Measurements from ENCODE around the gene RTN3.

DNA sequence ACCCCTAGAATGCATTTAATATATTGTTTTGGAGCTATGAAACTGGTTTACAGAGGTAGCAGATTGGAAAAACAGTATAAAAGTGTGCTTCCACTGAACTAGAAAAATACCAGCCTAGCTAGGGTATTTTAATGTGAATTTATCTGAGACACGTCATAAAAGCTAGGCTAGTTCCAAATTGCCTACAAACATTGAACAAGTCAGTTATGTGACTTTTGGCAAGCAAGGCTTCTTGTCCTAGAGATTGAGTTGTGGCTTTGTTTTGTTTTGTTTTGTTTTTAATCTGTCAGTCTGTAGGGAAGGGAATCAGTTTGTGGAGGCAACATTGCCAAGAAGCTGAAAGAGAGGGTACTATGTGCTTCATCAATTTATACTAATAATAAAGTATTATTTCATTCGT, 24.2 kb downstream of the RTN3 start:
- TF ChIP-seq, protein P1, sequence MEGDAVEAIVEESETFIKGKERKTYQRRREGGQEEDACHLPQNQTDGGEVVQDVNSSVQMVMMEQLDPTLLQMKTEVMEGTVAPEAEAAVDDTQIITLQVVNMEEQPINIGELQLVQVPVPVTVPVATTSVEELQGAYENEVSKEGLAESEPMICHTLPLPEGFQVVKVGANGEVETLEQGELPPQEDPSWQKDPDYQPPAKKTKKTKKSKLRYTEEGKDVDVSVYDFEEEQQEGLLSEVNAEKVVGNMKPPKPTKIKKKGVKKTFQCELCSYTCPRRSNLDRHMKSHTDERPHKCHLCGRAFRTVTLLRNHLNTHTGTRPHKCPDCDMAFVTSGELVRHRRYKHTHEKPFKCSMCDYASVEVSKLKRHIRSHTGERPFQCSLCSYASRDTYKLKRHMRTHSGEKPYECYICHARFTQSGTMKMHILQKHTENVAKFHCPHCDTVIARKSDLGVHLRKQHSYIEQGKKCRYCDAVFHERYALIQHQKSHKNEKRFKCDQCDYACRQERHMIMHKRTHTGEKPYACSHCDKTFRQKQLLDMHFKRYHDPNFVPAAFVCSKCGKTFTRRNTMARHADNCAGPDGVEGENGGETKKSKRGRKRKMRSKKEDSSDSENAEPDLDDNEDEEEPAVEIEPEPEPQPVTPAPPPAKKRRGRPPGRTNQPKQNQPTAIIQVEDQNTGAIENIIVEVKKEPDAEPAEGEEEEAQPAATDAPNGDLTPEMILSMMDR (IDR thresholded peaks at IDR 0.05) = no peak
- no peak for TF ChIP-seq EZH2 (IDR thresholded peaks at IDR 0.05; ENCODE audit: borderline replicate concordance, insufficient read depth, low read depth, low read length, poor library complexity, severe bottlenecking)

Measured in B cell (primary cell).